Endothelial cell of umbilical vein (primary cell): Measurements from ENCODE around the gene DNMT1.

Source experiments
- FOS ChIP-seq: IDR thresholded peaks from 2 replicates; pipeline ENCODE4 v1.6.1; 2011; ENCODE audit warnings: mild to moderate bottlenecking, low read length, moderate library complexity, borderline replicate concordance; ENCODE audit not compliant: insufficient read depth
- POLR2A ChIP-seq: IDR thresholded peaks from 2 replicates; pipeline ENCODE4 v1.6.1; 2012; ENCODE audit warnings: low read depth, mild to moderate bottlenecking, control low read depth, low read length
- POLR2AphosphoS5 ChIP-seq: IDR thresholded peaks from 2 replicates; pipeline ENCODE4 v1.6.1; 2012; ENCODE audit warnings: low read depth, mild to moderate bottlenecking, control low read depth, low read length, moderate library complexity; ENCODE audit not compliant: insufficient read depth
- TF ChIP-seq, protein P1 (sequence below), 2 donors: IDR thresholded peaks; 1 replicate in 1 of 2; 2 replicates in 1 of 2; pipeline ENCODE4 v1.5.1; 2011; ENCODE audit warnings: low read length in 2 of 2, mild to moderate bottlenecking in 2 of 2, moderate library complexity in 2 of 2, control low read depth in 1 of 2, inconsistent platforms in 1 of 2, low read depth in 1 of 2; ENCODE audit not compliant: insufficient read depth in 1 of 2; ENCODE audit errors: extremely low read depth in 1 of 2

DNA sequence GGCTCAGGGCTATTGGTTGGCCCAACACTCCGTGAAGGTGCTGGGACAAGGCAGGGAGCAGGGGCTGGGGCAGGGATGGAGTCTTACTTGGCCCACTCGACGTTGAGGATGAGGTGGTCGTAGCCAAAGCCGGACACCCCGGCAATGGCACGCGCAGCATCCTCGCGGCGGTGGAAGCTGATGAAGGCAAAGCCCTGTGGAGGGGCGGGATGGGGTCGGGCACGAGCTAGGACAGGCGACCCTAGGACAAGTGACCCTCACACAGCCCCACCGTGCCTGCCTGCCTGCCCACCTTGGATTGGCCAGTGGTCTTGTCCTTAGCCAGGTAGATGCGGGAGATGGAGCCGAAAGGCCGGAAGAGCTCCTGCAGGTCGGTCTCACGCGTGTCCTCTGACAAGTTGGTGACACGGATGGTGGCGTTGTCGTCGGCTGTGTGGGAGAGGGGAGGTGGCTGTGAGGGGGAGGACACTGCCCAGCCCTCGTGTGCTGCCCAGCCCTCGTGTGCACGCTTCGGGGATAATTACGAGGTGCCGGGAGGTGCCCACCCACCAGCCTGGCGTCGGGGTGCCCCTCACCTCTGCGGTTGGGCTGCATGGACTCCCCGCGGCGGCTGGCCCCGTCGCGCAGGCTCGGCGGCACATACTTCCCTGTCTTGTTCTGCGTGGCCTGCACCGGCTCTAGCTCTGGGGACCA lies 79.2 kb downstream of the DNMT1 start:
- TF ChIP-seq POLR2A (peak; percentile 33), FOS (no peak), POLR2AphosphoS5 (peak; percentile 16)
- TF ChIP-seq, protein P1, sequence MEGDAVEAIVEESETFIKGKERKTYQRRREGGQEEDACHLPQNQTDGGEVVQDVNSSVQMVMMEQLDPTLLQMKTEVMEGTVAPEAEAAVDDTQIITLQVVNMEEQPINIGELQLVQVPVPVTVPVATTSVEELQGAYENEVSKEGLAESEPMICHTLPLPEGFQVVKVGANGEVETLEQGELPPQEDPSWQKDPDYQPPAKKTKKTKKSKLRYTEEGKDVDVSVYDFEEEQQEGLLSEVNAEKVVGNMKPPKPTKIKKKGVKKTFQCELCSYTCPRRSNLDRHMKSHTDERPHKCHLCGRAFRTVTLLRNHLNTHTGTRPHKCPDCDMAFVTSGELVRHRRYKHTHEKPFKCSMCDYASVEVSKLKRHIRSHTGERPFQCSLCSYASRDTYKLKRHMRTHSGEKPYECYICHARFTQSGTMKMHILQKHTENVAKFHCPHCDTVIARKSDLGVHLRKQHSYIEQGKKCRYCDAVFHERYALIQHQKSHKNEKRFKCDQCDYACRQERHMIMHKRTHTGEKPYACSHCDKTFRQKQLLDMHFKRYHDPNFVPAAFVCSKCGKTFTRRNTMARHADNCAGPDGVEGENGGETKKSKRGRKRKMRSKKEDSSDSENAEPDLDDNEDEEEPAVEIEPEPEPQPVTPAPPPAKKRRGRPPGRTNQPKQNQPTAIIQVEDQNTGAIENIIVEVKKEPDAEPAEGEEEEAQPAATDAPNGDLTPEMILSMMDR (IDR thresholded peaks at IDR 0.05; ENCODE audit: extremely low read depth in 1 of 2, insufficient read depth in 1 of 2, low read depth in 1 of 2, low read length in 2 of 2) = no peak
